GM18520 (cell line): ENCODE measurements around the gene POLR2E.
"Not testable (repeated sequence)": the region's sequence is repeated elsewhere in the genome, so short reads cannot be mapped to it uniquely, and the experiment has no call there.

Experiments
- ATAC-seq: cut with Tn5 transposase; IDR thresholded peaks from one replicate; pipeline ENCODE4 v1.9.1; 2021; ENCODE audit not compliant: unreplicated experiment

POLR2E gene

DNA sequence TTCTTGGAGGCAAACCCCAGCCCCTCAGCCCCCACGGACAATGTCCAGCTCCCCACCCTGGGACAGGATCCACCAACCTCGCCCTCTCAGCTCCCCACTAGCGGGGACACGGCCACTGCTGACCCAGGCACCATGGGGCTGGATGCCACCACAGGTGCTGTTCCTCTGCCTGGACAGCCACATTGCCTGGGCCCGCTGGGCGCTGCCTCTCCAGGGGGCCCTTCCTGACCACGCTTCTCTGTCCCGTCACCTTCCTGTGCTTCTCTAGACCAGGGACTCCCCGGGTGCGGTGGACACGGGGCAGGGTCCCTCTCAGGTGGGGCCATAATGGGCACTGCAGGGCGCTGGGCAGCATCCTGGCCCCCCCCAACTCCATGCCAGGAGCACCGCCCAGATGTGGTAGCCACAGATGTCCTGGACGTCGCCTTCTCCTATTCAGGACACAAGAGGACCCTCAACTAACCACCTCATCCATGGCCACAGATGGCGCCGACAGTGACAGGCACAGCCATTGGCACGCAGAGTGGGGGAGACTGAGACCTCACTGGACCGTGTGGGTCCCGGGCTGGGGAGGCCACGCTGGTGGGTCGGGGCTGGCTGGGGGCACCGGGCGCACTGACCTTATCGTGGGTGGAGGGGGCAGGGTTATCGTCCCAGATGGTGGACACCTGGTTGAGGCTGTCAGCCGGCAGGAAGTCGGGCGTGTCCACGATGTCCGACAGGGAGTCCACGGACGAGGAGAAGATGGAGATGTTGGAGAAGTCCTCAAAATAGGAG is 32.0 kb upstream of the POLR2E start:
- no peak for ATAC-seq

DNA sequence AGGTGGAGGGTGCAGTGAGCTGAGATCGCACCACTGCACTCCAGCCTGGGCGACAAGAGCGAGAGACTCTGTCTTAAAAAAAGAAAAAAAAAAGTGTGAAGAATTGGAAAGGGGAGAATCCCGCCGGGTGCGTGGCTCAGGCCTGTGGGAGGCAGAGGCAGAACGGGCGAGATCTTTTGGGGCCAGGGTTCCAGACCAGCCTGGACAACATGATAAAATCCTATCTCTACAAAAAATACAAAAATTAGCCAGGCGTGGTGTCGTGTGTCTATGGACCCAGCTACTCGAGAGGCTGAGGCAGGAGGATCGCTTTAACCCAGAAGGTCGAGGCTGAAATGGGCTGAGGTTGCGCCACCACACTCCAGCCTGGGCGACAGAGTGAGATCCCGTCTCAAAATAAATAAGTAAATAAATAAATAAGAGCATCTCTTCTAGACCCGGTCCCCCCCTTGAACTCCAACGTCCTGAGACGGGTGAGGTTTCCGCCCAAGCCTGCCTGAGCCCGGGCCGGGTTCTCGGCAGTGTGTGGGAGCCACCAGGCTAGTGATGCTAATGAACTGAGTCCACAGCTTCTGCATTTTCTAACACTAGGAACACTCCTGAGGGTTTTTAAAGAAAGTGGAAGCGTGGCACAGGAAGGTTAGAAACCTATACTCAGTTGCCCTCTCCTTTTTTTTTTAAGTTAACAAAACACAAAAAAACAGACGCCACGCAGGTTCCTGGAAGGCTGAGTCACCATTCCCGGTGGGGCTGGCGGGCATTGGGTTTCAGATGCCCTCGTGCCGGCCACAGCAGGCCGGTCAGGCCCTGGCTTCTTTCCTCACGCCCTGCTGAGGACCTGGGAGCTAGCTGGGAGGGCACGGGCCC is 30.7 kb upstream of the POLR2E start:
- no peak for ATAC-seq

DNA sequence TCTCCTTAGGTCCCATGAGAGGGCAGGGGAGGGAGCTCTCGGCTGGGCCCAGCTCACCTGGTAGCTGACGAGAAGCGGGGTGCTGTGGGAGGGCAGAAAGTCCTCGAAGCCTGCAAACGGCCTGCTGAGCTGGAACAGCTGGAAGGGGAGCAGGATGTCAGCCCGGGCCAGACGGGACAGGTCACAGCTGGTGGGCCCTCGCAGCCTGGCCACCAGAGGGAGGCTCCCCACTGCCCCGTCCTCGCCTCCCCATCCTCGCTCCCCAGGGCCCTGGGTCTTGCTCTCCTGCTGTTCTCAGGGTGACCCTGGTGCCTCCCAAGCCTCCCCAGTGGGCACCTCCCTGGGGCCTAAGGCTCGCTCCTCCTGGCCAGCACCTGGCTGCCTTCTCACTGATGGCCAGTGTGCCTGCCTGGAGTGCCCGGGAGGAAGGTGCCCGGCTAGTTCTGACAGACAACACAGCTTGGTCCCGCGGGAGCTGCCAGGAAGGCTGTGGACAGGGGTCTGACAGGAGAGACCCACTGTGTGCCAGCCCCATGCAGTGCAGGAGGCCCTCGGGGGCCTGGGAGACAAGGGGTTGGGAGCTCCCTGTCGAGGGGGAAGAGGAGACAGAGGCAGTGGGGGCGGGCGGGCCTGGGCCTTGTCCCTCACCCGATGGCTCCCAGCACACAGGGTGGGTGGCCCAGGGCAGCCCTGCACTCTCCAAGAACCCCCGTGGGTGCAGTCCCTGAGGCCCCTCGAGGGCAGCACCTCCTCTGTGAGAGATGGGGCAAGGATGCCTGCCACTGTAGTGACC is 28.9 kb upstream of the POLR2E start:
- ATAC-seq: no peak

DNA sequence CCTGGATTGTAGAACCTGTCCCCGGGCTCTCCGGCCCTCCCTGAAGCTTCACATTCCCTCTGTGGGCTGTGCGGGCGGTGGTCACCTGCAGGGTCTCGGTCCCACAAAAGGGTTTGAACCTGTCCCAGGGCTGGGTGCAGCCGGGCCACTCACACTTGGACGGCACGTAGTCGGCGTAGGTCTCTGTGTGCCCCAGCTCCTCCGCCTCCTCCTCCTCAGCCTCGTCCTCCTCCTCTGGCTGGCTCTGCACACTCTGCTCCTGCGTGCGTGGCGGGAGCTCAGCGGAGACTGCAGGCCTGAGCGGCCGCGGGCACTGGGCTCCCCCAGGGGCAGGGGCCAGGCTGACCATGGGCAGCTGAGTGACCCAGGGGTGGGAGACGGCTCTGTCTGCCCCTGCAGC is 28.2 kb upstream of the POLR2E start:
- no peak for ATAC-seq

DNA sequence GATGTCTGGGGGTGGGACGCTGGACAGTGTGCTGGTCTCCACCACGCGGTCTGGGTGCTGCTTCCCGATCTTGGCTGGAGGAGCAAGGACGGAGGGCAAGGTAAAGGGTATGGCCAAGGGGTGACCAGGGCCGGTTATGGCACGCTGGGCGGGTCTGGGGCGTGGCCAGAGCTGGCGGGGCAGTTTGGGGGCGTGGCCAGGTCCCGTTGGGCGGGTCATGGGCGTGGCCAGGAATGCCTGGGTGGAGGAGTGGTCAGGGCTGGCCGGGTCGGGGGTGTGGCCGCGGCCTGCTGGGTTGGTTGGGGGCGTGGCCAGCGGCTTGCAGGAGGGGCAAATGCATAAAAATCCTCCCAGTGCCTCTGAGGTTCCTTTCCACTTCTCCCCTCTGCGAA is 27.8 kb upstream of the POLR2E start:
- no peak for ATAC-seq

DNA sequence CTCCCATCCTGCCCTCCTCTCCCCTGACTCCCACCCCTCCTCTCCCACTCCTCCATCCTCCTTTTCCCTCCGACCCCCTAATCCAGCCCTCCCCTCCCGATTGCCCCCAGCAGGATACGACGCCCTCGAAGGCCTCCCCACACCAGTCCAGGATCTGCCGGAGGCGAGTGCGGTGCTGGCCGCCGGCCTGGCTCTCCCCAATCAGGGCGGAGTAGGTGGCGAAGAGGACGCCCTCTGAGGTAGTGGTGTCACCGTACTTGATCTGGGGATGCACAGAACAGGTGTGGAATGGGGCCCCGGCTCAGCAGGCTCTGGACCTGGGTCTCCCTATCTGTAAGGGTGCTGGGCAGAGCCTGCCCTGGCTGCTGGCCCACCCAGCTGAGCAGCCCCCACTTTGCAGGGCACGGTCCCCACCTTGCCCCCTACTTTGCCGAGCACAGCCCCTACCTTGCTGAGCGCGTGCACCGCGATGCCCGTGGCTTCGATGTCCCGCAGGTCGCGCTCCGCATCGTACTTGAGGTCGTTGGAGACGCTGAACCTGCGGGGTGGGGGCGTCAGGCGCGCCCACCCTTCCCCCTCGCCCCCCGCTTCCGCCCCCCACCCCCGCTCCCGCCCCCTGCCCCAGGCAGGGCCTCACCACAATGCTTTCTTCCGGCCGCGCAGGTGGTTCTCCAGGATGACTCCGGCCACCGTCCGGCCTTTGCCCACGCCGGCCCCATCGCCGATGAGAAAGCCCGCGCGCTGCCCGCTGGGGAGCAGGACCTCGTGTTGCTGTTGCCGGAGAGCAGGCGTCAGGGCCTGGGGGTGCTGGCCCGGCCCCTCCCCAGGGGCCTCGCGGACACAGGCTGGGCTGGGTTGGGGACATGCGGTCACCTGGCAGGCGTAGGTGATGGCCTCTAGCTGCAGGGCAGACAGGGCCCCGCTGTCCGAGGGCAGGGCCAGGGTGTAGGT is 27.1 kb upstream of the POLR2E start:
- ATAC-seq: no peak

DNA sequence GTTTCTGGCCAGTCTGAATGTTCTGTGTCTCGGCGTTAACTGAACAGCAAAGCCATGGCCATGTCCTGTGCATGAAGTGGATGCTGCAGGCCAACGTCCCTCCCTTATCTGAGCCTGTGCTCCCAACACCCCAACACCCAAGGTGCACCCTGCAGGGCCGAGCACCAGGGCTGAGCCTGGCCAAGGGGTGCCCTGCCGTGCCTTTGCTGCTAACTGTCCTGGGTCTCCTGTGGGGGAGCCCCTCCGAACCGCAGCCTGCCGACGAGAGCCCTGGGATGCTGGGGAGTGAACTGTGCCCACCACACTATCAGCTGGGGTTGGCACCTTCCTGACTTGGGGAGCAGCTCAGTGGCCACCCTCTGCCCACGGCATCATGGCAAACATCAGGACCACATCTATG is 26.2 kb upstream of the POLR2E start:
- ATAC-seq: no peak

DNA sequence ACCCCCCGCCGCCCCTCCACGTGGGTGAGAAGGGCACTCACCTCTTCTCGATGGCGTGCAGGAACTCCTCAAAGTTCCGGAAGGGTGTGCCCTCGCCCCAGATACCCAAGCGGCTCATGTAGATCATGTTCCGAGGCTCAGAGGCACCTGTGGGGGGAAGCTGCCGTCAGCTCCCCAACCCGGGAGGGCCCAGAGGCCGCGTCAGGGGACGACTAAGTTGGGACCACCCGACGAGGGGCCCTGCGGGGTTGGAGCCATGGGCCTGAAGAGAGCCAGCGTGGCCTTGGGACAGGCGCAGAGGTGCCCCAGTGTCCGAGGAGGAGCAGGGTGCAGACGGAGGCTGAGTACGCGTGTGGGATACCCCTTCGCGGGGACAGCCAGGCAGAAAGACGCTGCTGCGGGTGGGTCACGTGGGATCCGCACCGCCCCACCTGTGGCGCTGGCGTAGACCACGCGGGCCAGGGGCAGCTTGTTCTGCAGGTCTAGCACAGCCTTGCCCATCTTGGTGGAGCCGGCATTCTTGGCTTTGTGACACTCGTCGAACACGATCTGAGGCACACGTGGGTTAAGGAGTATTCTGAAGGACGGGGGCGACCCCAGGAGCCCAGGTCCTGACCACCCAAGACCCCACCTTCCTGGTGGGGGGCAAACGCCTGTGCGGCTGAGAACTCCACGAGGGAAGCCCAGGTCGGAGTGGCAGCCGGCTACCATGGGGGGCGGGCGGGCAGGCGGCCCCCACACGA is 24.5 kb upstream of the POLR2E start:
- no peak for ATAC-seq

DNA sequence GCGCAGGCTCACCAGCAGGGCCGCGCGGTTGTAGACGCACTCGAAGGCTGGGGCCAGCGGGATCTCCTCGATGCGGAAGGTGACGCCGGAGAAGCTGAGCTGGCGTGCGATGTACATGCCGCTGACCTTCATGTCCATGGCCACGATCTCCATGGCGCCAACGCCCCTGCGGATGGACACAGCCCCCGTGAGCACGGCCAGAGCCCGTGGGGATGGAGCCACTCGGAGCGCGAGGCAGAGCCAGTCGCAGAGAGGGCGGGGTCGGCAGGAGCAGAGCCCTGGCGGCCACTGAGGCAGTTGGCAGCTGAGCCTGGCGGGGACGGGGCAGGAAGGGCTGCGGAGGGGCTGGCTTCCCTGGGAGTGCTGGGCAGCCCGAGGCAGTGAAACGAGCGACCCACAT is 23.8 kb upstream of the POLR2E start:
- no peak for ATAC-seq

DNA sequence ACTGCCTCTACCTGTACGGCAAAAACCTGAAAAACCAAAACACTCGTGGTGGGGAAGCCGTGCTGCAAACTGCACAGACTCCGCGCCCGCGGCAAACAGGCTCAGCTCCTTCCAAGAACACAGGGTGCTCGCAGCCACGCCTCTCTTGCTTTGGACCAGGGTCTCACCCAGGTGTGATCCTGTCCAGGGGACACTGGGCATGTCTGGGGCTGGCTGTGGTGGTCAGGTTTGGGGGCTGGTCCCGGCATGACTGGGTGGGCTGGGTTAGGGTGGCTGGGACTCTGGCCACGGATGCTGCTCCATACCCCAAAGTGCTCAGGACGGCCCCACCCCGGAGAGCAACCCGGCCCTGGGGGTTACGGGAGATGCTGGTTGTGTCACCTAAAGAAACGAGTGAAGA is 22.5 kb upstream of the POLR2E start:
- no peak for ATAC-seq

DNA sequence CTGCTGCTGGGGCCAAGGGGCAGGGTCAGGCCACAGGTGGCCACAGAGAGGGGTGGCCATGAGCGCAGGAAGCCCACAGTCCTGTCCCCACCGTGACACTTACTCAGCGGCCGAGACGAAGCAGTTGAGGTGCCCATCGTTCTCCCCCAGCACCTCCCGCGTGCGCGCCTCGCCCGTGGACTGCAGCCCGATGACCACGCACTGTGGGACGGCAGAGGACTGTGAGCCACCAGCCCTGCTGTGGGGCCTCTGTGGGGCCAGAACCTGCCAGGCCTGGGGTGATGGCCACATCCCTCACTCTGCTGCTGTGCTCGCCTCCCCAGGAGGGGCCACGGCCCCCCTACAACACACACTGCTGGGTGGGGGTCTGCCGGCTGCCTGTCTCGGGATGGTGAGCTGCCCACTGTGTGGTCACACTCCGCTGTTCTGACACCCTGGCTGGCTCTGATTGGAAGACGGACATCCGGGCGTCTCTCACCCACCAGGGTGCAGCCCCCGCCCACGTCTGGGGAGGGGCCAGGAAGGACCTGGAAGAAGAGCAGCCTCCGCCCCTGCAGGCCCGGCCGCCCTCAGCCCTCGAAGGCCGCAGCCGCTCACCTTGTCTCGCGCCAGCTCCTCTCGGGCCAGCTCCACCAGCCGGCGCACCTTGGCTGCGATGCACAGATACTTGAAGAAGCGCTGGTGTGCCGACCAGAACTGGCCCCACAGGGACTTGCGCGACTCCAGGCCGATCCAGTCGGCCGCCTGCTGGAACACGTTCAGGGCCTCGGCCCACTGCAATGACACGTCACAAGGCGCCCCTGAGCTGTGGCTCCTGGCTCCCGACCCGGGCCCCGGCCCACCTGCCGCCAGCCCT is 21.8 kb upstream of the POLR2E start:
- no peak for ATAC-seq

DNA sequence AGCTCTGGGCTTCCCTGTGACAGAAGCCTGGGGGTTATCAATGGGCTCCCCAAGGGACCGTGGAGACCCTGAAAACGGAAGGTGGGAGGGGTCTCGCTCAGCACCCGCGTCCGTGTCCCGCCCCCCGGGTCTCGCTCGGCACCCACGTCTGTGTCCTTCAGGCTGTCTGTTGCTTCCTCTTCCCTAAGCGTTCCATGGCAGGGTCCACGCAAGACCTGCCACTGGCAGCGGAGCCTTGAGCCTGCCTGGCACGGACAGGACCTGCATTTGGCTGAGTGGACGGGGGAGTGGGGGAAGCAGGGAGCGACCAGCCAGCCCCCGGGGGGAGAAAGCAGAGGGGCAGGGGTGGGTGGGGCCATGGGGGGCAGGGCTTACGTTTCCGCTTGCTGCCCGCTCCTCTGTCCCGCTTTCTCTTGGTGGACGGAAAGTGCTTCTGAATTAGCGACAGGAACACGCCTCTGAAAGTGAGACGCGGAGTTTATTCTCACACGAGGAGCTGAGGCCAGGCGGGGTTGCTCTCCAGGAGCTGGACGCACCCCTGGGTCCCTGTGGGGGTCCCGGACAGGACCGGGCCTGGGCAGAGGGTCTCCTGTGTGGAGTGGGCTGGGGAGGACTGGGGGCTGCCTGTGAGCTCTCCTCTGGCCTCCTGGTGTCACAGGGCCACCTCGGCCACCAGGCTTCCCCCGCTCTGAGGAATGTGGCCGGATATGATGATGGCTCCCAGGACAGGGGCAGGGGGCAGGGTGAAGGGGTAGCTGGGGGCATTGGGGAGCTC is 20.7 kb upstream of the POLR2E start:
- ATAC-seq: no peak

DNA sequence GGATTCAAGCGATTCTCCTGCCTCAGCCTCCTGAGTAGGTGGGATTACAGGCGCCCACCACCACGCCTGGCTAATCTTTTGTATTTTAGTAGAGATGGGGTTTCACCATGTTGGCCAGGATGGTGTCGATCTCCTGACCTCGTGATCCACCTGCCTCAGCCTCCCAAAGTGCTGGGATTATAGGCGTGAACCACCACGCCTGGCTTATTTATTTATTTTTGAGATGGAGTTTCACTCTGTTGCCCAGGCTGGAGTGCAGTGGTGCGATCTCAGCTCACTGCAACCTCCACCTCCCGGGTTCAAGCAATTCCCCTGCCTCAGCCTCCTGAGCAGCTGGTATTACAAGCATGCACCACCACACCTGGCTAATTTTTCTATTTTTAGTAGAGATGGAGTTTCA is 19.6 kb upstream of the POLR2E start:
- ATAC-seq: not testable (repeated sequence)

DNA sequence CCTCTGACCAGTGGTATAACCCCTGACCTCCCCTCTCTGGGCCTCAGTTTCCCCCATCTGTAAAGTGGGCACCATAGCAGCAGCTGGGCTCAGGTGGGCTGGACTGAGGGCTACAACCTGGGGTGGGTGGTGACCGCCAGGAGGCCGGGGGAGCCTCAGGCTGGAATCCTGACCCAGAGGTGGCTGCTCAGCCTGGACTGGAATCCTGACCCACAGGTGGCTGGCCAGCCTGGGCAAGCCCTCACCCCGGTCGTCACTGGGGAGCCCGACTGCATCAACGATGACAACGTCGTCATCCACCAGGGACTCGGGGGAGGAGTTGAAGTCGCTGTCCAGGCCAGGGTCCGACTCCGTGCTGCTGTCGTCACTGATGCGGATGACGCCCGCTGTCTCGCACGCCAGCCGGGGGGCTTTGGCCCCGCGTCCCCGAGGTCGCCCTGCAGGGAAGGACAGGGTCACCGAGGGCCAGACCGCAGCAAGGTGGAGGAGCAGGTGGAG is 18.9 kb upstream of the POLR2E start:
- ATAC-seq: no peak

DNA sequence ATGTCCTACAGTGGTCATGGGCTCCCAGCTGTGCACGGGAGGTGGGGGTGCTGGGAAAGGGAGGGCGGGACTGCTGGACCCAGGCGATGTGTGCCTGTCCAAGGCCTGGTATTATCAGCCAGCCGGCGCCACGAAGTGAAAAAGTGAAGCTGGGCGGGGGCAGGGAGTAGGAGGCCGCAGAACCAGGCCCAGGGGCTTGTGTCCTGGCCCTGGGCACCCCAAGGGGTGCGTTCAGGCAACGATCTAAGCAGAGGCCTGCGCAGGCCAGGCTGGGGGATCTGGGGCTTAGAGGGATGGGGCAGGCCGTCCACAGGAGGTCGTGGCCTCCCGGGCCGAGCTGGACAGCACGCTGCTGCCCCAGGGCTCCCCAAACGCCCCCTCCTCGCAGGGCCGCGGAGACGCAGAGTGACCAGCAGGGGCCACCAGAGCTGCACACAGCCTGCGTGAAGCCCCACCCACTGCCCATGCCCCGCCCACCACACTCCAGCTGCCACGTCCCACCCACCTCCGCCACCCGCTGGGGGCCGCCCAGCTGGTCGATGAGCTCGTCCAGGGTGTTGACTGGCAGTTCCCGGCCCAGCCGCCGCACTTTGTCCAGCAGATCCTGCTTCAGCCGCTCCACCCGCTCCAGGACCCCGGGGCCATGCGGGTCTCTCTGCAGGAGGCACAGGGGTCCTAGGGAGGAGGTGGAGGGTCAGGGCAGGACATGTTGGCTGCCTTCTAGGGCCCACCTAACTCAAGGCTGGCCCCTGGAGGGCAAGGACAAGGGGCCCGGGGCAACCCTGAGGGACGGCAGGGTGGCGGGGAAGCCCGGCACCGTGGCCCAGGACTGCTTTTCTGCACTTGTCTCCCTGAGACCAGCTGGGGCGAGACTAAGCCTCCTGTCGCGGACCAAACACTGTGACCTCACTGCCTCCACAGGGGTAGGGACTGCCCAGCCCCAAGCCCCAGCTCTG is 18.1 kb upstream of the POLR2E start:
- no peak for ATAC-seq

DNA sequence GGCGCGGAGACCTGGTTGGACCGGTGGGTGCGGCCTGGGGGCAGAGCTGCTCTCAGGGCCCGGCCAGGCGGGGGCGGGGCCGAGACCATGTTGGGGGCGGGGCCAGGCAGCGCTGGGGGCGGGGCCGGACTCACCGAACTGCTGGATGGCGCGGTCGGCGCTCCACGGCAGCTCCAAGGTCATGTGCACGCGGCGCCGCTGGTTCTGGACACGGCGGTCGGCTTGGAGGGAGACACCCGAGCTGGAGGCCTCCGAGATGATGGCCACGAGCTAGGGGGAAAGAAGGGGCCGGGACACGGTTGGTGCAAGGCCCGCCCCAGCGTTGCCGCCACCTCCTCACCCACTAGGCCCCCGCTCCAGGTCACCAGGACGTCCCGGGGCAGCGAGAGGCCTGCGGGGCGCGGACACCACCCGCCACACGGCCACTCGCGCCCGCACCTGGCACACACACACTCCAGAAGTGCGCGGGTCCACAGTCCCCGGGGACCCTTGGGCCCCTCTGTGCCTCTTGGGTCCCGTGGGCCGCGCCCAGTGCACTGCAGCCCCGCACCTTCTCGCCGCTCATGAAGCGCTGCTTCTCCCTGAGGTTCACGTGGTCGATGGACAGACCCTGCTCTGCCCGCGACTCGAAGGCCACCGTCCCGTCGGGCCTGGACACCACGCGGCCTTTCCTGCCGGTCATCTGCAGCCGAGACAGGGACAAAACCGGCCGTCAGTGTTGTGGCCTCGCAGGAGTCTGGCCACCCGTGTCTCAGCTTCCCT is 17.3 kb upstream of the POLR2E start:
- no peak for ATAC-seq
